Heart left ventricle (tissue), 13 donors: Measurements from ENCODE around the gene SFXN2.
"Not testable (repeated sequence)": the region's sequence is repeated elsewhere in the genome, so short reads cannot be mapped to it uniquely, and the experiment has no call there.

Experiments used
- CTCF ChIP-seq, 12 donors: fragments of 200-600 bp; sonication (generic) in 4 of 12; IDR thresholded peaks; one replicate each; pipeline versions ENCODE4 v1.5.0 to v1.8.0; 2018 to 2022; ENCODE audit warnings: antibody characterized with exemption in 12 of 12, mild to moderate bottlenecking in 5 of 12
- POLR2A ChIP-seq, 2 donors: fragments of 450-650 bp; IDR thresholded peaks; one replicate each; pipeline ENCODE4 v1.6.1; 2017; ENCODE audit warnings: antibody characterized with exemption in 2 of 2, mild to moderate bottlenecking in 2 of 2, moderate library complexity in 2 of 2
- donor health status: ischemic (EF 13 %, LVEDD 7.1; RV severe dilation, severe dysfunction).
- donor health status: DM: no; HTN: yes; CAD: no.
- donor health status: DM: no; HTN: no; CAD: no.
- donor health status: ischemic (EF 25% LVEDD 6.9; RV normal size, moderate dysfunction).
- donor health status: ischemic (EF 25% LVEDD 5.7; RV mildly dilated, moderate dysfunction).
- donor health status: ischemic (EF 35%, LVEDD 5.7; RV mildly dilated, moderate dysfunction).
- donor health status: nonischemic (EF 11% LVEDD 7.7; RV severe dilation, severe dysfunction).
- donor health status: DM: yes; HTN: yes; CAD: no.
- donor health status: PGD.
- donor health status: ischemic (EF 29% LVEDD 5.4; RV normal size, mild dysfunction).
- donor health status: nonischemic (EF 23%, LVEDD 6.1; RV moderate dilation, normal function).

- TF ChIP-seq POLR2A, CTCF (IDR thresholded peaks at IDR 0.05): not testable (repeated sequence)
Measured at GRCh38 chr10:102695401-102695800, 19.0 kb upstream of the SFXN2 start.
